ENCODE measurements around the gene TTC13. TPM values are rescaled to one million over a fixed set of nuclear protein-coding genes. Genes with fewer than 3 reads are reported as not detected.

Gene TTC13
- total RNA-seq, 4 donors from 2014 or later = 44.8 to 178 (median 117) TPM

DNA sequence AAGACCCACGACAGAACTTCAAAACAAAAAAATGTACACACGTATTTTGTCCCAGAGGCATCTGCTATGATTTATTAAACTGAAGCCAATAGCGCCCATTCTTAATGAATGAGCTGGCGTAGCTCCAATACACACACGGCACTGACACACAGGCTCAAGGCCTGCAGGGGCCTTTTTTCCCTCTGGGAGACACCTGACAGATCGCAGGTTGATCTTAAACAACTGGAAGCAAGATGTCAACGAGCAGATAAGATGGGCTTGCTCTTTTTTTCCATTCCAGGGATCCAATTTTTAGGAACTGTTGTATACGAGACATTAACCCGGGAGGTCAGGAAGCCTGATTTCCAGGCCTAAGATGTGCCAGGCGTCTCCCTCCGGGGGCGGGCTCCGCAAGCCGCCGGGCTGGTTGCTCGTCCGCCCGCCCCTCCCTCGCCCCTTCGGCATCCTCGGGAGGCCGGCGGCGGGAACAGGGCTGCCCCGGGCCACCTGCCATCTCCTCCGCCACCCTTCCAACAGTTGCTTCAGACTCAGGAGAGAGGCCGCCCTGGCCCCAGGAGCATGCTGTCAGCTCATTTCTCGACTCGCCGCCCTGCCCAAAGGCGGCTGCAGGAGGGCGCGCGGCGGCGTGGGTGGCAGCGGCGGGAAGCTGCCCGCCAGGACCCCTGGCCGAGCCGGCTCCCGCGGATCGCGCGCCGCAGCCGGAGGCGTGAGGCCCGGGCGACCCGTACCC is 735 bp downstream of the TTC13 start:
- WGBS, 2 donors (ENCODE audit: low coverage in 1 of 2) = 2 to 19% methylated on average over 6 to 35 of the region's 52 CpGs
- TF ChIP-seq POLR2A (IDR thresholded peaks at IDR 0.05) (no peak), POLR2AphosphoS5 (IDR thresholded peaks at IDR 0.05) (no peak), EP300 (IDR thresholded peaks at IDR 0.05; ENCODE audit: low read depth) (no peak)
- TF ChIP-seq, protein P1, sequence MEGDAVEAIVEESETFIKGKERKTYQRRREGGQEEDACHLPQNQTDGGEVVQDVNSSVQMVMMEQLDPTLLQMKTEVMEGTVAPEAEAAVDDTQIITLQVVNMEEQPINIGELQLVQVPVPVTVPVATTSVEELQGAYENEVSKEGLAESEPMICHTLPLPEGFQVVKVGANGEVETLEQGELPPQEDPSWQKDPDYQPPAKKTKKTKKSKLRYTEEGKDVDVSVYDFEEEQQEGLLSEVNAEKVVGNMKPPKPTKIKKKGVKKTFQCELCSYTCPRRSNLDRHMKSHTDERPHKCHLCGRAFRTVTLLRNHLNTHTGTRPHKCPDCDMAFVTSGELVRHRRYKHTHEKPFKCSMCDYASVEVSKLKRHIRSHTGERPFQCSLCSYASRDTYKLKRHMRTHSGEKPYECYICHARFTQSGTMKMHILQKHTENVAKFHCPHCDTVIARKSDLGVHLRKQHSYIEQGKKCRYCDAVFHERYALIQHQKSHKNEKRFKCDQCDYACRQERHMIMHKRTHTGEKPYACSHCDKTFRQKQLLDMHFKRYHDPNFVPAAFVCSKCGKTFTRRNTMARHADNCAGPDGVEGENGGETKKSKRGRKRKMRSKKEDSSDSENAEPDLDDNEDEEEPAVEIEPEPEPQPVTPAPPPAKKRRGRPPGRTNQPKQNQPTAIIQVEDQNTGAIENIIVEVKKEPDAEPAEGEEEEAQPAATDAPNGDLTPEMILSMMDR (IDR thresholded peaks at IDR 0.05) = no peak
- intact Hi-C loops (cut with DNase I; ENCODE audit: low total_unique reads) = no loop called here
- peak overlapping the region; percentile 62 to 95 (median 91) for H3K4me3 ChIP-seq
- no peaks in the 10 kb centered on the region for H3K9me3 ChIP-seq
- in situ Hi-C loops (cut with MboI; ENCODE audit: low pct_ligation_motif_present in 1 of 4, low pct_unique_long_range_greater_than_20kb in 1 of 4, low sequenced_read_pairs in 3 of 4) = no loop called here
- no peaks in the 10 kb centered on the region for H3K27me3 ChIP-seq
- peaks cover 0 to 5% (median 2%) of the 10 kb centered on the region in 4 donors for H3K36me3 ChIP-seq
- H3K4me1 ChIP-seq = peaks cover 10 to 38% (median 28%) of the 10 kb centered on the region in 4 donors
- peak; percentile 42 for DNase-seq
- peak overlapping the region; percentile 83 to 93 (median 89) for H3K27ac ChIP-seq

DNA sequence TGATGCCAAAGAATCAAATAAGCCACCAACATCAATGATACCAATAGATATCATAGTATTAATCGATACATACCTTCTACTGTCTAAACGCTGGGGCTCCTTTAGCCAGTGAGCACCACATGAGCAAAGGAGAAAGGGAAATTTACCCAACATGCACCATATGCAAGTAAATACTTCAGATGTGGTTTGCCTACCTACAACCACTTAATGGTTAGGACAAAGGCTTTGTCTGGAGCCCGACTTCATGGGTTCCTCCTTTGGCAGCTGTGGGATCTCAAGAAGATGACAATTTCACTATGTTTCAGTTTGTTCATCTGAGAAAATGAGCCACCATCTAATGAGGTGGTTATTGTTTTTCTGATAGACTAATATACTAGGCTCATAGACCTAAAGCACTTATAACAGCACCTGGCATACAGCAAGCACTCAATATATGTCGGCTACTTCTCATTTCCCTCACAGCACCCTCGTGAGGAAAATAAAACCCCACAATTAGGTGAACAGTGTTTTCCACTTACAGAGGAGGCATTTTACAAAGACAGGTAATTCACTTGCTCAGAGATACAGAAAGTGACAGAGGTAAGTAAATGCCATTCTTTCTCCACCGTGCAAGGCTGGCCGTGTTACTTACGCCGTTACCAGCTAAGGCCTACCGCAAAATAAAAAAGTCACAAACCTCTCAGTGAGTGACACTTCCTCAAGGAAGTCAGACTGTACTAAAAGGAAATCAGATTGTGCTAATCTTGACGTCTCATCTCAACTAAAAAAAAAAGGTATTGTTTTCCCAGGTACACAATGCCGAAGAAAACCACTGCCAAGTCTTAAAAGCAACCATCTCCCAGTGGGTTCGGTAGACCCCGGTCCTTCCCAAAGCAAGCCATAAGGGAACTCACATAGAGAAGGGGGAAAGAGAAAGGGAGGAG is 1.6 kb downstream of the TTC13 start:
- peaks cover 0 to 5% (median 2%) of the 10 kb centered on the region in 4 donors for H3K36me3 ChIP-seq
- DNase-seq = no peak
- in situ Hi-C loops (cut with MboI; ENCODE audit: low pct_ligation_motif_present in 1 of 4, low pct_unique_long_range_greater_than_20kb in 1 of 4, low sequenced_read_pairs in 3 of 4) (no loop called here), intact Hi-C loops (cut with DNase I; ENCODE audit: low total_unique reads) (no loop called here)
- no peak for TF ChIP-seq POLR2A (IDR thresholded peaks at IDR 0.05)
- TF ChIP-seq EP300 (IDR thresholded peaks at IDR 0.05; ENCODE audit: low read depth) = no peak
- TF ChIP-seq, protein P1 (IDR thresholded peaks at IDR 0.05) = no peak
- peak in 1 of 3 donors; percentile 9 for TF ChIP-seq POLR2AphosphoS5 (IDR thresholded peaks at IDR 0.05)
- peak overlapping the region; percentile 83 to 93 (median 89) for H3K27ac ChIP-seq
- WGBS, 2 donors (ENCODE audit: low coverage in 1 of 2) = 39 to 56% methylated on average over 7 to 14 of the region's 14 CpGs
- no peaks in the 10 kb centered on the region for H3K27me3 ChIP-seq
- peak overlapping the region in 3 of 4 donors; percentile 91 to 95 (median 91) for H3K4me3 ChIP-seq
- no peaks in the 10 kb centered on the region for H3K9me3 ChIP-seq
- H3K4me1 ChIP-seq = peaks cover 6 to 31% (median 21%) of the 10 kb centered on the region in 4 donors

DNA sequence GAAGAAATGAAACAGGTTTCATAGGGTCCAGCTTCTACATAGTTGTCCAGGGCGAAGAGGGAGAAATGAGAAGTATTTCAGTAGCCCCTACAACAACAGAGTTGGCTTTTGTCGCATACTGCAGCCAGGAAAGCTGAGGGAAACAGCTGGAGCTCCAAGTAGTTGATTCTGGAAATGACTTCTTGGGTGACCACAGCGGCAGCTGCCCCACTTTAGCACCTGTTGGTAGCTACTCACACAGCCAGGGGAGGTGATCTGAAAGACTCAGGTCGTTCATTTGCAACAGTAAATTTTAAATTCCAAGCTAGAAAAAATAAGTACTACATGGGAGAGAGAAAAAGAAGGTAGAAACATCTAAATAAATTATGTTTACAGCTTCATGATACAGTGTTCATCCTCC is 2.3 kb downstream of the TTC13 start:
- Histone ChIP-seq H3K9me3 (no peaks in the 10 kb centered on the region), H3K4me3 (no peak overlapping the region), H3K36me3 (peaks cover 0 to 5% (median 0%) of the 10 kb centered on the region in 4 donors), H3K4me1 (peaks cover 6 to 31% (median 21%) of the 10 kb centered on the region in 4 donors), H3K27ac (no peak overlapping the region), H3K27me3 (no peaks in the 10 kb centered on the region)
- intact Hi-C loops (cut with DNase I; ENCODE audit: low total_unique reads) = no loop called here
- in situ Hi-C loops (cut with MboI; ENCODE audit: low pct_ligation_motif_present in 1 of 4, low pct_unique_long_range_greater_than_20kb in 1 of 4, low sequenced_read_pairs in 3 of 4) = no loop called here
- 71 to 90% methylated on average over 1 to 4 of the region's 4 CpGs for WGBS, 2 donors (ENCODE audit: low coverage in 1 of 2)
- TF ChIP-seq EP300 (IDR thresholded peaks at IDR 0.05; ENCODE audit: low read depth) (no peak), POLR2AphosphoS5 (IDR thresholded peaks at IDR 0.05) (no peak), POLR2A (IDR thresholded peaks at IDR 0.05) (no peak)
- TF ChIP-seq, protein P1 (IDR thresholded peaks at IDR 0.05) = no peak
- DNase-seq = no peak

DNA sequence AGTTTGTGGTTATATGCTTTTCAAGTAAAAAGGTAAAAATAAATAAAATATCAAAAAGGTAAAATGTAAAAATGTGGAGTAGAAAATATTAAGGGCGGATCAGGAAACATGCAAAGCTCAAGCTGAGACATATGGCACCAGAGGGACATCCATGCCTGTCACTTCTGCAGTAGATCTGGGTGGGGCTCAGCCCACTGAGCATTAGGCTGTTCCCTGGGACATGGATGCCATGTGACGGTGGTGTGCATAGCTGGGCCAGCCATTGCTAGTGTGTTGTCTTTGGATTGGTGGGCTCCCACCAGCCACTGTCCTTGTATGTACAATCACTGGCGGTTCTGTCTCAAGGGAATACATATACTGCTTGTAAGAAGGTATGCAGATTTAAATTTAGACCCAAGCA is 3.0 kb downstream of the TTC13 start:
- in situ Hi-C loops (cut with MboI; ENCODE audit: low pct_ligation_motif_present in 1 of 4, low pct_unique_long_range_greater_than_20kb in 1 of 4, low sequenced_read_pairs in 3 of 4) = no loop called here
- WGBS, 2 donors (ENCODE audit: low coverage in 1 of 2) = 58 to 88% methylated on average over 2 to 3 of the region's 3 CpGs
- intact Hi-C loops (cut with DNase I; ENCODE audit: low total_unique reads) = no loop called here
- peaks cover 0 to 5% (median 0%) of the 10 kb centered on the region in 4 donors for H3K36me3 ChIP-seq
- H3K4me3 ChIP-seq = no peak overlapping the region
- peaks cover 6 to 27% (median 21%) of the 10 kb centered on the region in 4 donors for H3K4me1 ChIP-seq
- TF ChIP-seq, protein P1 (IDR thresholded peaks at IDR 0.05) = no peak
- no peak for TF ChIP-seq POLR2AphosphoS5 (IDR thresholded peaks at IDR 0.05)
- no peak for TF ChIP-seq EP300 (IDR thresholded peaks at IDR 0.05; ENCODE audit: low read depth)
- TF ChIP-seq POLR2A (IDR thresholded peaks at IDR 0.05) = no peak
- DNase-seq = no peak
- H3K9me3 ChIP-seq = no peaks in the 10 kb centered on the region
- no peaks in the 10 kb centered on the region for H3K27me3 ChIP-seq
- H3K27ac ChIP-seq = no peak overlapping the region
